ENCODE results near the gene NUTM1. TPM values are rescaled to one million over a fixed set of nuclear protein-coding genes. Genes with fewer than 3 reads are reported as not detected.

NUTM1 gene
- total RNA-seq, 1 experiment from 2014 or later, result 0.26 TPM

- no CpG with 5 or more reads among the region's 4 CpGs for WGBS (ENCODE audit: extremely low coverage, insufficient read length, low lambda C conversion rate)
- Histone ChIP-seq H3K4me2 (ENCODE audit: insufficient read depth, insufficient read length, low read length) (no peak overlapping the region), H3K23me2 (ENCODE audit: insufficient read length, low read depth, low read length, poor library complexity, severe bottlenecking) (no peaks in the 10 kb centered on the region), H3K9ac (ENCODE audit: extremely low read depth, insufficient read length, low read length) (no peak overlapping the region), H3K23ac (ENCODE audit: insufficient read length, low read depth, low read length) (no peak overlapping the region), H3K14ac (ENCODE audit: insufficient read depth, low read length) (no peak overlapping the region), H3K18ac (ENCODE audit: insufficient read length, low read depth, low read length) (no peak overlapping the region), H3K79me1 (ENCODE audit: insufficient read depth, low read depth, low read length, poor library complexity, severe bottlenecking) (no peaks in the 10 kb centered on the region), H2BK15ac (ENCODE audit: low read depth, low read length) (no peak overlapping the region), H4K20me1 (ENCODE audit: control insufficient read depth, insufficient read depth, insufficient read length) (no peaks in the 10 kb centered on the region), H2BK12ac (ENCODE audit: insufficient read length, low read depth, low read length) (no peak overlapping the region), H3K56ac (ENCODE audit: insufficient read length, low read depth, low read length) (no peak overlapping the region), H3K4me1 (ENCODE audit: insufficient read depth, low read length) (no peaks in the 10 kb centered on the region), H3T11ph (ENCODE audit: low read length) (no peak overlapping the region), H4K91ac (ENCODE audit: insufficient read length, low read depth, low read length) (no peak overlapping the region), H2BK20ac (ENCODE audit: low read depth, low read length, poor library complexity, severe bottlenecking) (no peak overlapping the region), H3K27me3 (ENCODE audit: insufficient read depth, low read length) (no peaks in the 10 kb centered on the region), H3K79me2 (ENCODE audit: insufficient read depth, low read length) (no peaks in the 10 kb centered on the region), H2AFZ (ENCODE audit: low read length) (no peak overlapping the region), H4K8ac (replicated peaks; ENCODE audit: insufficient read length, low read depth, low read length) (no peak overlapping the region), H3K4ac (ENCODE audit: low read depth, low read length) (no peak overlapping the region), H4K5ac (ENCODE audit: insufficient read length, low read depth, low read length) (no peak overlapping the region), H2BK5ac (ENCODE audit: insufficient read length, low read length) (no peak overlapping the region), H3K9me3 (ENCODE audit: control insufficient read depth, low read depth, low read length) (no peaks in the 10 kb centered on the region), H3K27ac (ENCODE audit: insufficient read length, low read depth, low read length) (no peak overlapping the region), H2AK5ac (ENCODE audit: insufficient read length, low read length) (no peak overlapping the region), H2BK120ac (ENCODE audit: low read depth, low read length, poor library complexity, severe bottlenecking) (no peak overlapping the region)
- Mint-ChIP-seq H3K27me3 (ENCODE audit: low read depth) (no peaks in the 10 kb centered on the region; the same call in 1 of the 2 replicates), H3K4me1 (no peaks in the 10 kb centered on the region), H3K36me3 (ENCODE audit: insufficient read depth in 1 of 3, low read depth in 3 of 3) (peaks cover 0 to 3% (median 0%) of the 10 kb centered on the region in 3 experiments; a peak in 2 of 7 replicates), H3K27ac (no peak overlapping the region), H3K9me3 (peaks cover 2% of the 10 kb centered on the region in 2 experiments; a peak in 3 of 5 replicates), H3K4me3 (no peak overlapping the region)
- no peak for DNase-seq
- no peak for TF ChIP-seq CTCF (conservative IDR thresholded peaks at IDR 0.05)
These were observed 15.2 kb upstream of the NUTM1 start for GRCh38 chr15:34327906-34328305.

All from H9 (cell line).